Stimulated activated CD4-positive, alpha-beta T cell treated with anti-CD3 and anti-CD28 coated beads, Interleukin-1b, Interleukin-23, amount 100 ng/mL, for 24 hours (primary cell): ENCODE results near the gene LRBA.

Experiments
- DNase-seq, 4 experiments: peaks; one replicate each; pipeline ENCODE4 v3.0.0-alpha.2; 2020; ENCODE audit warnings: low read depth in 4 of 4, low spot score in 1 of 4

LRBA gene

DNA sequence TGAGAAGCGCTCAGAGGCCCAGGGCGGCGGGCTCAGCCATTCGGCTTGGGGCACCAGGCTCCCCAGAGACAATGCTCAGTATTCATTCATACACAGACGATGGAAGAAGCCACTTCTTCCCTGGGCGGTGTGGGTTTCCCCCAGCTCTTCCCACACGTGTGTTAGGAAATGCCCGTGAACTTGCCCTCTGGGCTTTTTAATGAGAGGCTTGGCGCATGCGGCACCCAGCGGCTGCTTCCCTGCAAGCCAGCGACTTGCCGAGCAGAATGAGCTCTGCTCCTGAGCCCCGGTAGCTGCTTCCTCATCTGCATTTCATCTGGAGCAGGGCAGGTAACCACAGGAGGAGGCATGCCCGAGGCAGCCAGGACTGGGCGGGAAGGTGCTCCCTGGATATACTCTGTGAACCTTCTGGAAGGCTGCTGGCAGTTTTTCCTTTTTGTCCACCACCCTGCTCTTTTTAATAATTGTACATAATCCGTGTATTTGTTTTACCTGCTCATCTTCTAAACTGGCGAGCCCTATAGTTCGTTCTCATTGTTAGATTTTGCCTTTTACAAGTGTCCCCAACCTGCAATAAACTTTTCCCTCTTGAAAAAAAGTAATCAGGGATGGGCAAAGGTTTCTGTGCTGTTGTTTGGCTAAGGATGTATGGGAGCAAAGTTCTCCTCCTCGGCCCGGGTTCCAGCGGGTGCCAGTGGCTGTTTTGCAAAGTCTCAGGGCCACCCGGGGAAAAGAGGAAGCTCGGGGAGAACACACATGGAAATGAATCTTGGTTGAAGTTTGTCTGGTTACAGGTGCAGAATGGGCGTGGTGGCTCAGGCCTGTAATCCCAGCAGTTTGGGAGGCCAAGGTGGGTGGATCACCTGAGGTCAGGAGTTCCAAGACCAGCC lies 758.0 kb downstream of the LRBA start:
- DNase-seq = no peak

DNA sequence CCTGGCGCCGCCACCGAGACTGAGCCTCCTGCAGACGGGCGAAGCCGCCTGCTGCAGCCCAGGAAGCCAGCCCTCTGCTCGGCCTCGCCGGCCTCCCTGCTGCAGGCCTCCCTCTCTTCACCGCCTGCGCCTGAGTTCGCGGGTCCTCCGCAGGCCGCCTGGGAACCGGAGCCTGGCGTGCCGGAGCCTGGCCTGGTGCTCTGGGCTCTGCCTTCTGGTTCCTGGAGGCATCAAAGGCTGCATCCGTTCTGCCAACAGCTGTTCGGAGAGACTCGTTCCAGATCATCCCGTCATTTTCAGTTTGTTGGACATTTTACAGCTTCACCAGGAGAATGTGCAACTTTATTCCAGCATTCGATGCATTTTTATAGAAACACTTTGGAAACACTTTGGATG lies 758.9 kb downstream of the LRBA start:
- no peak for DNase-seq

DNA sequence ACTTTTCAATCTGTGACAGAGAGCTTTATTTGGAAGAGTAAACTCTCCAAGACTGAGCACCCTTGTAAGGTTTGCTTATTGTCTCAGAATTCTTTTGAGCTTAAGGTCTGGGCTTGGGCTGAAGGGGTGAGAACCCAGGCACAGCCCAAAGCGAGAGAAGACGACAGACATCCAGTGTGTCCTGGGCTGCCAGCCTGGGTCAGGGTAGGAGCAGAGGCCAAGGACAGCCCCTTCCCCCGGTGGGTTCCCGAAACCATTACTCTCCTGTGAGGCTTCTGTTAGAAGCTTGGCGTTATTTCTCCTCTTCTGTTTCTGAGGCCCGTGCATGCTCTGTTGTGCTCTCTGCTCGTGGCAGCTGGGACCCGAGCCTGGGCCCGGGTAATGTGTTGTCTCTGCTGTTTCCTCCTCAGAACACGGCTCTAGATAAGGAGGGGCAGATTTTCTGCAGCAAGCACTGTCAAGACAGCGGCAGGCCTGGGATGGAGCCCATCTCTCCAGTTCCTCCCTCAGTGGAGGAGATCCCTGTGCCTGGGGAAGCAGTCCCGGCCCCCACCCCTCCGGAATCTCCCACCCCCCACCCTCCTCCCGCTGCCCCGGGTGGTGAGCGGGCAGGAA lies 759.4 kb downstream of the LRBA start:
- DNase-seq = no peak

DNA sequence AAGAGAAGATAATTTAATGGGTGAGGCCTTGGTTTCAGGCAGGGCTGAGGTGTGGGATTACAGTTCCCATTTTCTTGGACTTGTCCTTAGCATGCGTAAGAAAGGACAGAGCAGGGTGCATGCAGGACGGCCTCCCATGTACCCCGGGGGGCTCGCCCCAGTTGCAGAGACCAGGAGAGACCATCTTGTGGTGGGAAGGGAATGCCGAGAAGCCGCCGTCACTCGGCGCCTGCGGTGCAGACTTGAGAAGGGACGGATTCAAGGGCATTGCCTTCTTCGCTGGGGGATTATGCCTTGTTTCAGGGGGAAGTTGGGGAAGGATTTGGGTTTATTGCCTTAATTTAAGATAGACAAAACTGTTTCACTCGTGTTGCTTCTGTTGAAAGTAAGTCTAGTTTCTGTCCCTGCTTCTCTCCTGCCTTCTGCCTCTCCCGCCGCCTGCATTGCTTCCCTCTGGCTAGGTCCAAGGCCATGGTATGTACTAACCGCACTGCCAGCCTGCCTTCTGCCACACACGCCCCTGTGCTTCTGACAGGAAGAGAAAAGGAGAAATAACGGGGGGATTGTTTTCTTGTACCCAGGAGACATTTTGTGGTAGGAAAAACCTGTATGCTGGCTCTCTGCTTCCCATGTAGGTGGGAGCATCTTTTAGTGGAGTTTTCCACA lies 761.0 kb downstream of the LRBA start:
- no peak for DNase-seq

DNA sequence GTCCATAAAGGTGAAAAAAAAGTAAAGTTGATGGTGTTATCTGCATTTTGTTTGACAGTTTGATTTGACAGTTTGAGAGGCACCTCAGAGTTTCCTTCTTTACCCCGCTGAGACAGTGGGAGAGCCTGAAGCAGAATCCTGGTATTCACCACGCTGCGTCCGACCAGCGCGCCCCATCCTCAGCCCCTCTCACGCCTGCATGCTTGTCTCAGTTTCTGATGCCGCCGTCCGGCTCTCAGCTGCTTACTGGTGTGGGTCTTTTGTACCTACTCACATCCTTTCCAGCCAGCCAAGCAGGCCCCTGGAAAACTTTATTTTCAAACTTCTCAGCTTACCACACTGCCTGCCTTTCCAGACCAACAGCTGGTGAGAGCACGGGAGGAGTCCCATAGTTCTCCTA lies 761.7 kb downstream of the LRBA start:
- DNase-seq = no peak

DNA sequence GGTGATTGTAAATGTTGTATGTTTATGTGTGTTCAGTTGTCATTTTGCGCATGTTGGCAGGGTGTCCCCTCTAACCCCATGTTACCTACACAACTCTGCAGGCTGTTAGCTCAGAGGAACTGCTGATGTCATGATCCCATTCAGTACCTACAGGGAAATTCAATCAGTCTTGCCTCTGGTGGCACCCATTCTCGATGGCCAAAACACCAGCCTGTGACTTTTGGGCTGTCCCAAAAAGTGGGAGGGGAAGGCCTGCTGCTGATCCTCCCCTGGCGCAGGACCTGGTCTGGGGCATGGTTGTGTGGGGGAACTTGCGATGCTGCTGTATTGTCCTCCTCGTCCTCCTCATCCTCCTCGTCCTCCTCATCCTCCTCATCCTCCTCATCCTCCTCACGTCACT lies 762.3 kb downstream of the LRBA start:
- no peak for DNase-seq

DNA sequence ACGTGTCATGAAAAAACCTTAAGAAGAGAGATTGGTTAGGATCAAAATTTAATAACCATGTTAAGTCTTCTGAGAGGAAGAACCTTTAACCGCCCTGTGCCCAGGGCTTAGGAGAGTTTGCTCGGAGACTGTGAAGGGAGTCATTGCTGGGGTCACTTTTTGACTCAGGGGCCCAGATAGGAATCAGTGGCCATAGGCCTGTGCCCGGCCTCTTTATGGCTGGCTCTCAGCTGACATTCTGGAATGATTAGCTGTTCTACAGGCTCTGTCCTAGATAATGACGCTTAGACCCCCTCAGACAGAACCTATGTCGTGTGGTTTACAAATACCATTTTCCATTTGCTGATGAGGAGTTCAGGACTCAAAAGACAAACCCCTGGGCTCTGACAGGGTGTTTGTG lies 762.8 kb downstream of the LRBA start:
- no peak for DNase-seq

DNA sequence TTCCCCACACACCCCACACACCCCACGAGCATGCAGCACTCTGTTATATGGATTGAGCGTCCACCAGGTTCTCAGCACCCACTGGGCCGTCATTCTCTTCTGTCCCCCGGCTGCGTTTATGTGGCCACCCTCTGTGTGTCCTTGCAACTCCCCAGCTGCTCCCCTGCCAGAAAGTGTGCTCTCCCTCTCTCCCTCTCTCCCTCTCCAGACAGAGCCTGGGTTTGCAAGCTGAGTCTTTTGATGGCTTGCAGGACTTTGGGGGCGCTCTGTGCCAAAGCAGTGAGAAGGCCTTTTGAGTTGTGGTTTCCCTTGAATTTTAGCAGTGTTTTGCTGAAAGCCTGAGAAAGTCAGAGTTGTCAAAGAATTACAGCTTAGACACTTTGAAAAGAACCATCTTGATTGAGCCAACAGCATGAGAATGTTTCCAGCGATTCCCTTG lies 763.3 kb downstream of the LRBA start:
- DNase-seq = no peak

DNA sequence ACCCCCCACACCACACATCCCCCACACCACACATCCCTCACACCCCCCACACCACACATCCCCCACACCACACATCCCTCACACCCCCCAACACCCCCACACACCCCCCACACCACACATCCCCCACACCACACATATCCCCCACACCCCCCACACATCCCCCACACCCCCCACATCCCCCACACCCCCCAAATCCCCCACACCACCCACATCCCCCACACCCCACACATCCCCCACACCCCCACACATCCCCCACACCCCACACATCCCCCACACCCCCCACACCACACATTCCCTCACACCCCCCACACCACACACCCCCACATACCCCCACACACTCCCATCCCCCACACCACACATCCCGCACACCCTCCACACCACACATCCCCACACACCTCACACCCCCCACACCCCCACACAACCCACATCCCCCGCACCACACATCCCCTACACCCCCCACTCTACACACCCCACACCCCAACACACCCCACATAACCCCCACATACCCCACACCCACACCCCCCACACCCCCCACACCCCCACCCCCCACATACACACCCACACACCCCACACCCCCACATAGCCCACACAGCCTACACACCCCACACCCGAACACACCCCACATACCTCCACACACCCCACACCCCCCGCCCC lies 764.0 kb downstream of the LRBA start:
- DNase-seq = no peak

DNA sequence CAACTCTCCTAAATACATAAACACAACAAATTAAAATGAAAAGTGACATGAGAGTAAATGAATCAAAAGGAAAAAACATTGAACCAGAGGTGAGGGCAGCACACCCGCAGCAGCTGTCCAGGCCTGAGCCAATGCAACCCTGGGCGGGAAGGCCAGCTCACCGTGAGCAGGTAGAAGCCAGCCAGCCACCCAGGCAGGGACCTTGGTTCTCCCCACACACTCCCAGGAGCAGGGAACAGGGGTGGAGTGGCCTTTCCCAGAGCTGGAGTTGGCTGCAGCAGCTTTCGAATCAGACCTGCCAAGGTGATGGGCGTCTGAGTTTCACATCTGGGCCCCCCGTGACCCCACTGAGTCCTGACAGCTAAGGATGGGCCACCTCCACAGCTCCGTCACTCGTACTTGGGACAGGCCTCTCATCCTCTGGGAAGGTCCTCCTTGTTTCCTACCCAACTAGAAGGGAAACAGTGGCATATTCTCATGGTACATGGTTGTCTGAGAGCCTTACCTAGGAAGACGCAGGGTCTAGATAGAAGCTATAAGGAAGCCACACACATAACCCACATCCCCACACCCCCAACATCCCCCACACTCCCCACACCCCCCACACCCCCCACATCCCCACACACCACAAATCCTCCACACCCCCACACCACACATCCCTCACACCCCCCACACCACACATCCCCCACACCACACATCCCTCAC lies 764.6 kb downstream of the LRBA start:
- DNase-seq = no peak

DNA sequence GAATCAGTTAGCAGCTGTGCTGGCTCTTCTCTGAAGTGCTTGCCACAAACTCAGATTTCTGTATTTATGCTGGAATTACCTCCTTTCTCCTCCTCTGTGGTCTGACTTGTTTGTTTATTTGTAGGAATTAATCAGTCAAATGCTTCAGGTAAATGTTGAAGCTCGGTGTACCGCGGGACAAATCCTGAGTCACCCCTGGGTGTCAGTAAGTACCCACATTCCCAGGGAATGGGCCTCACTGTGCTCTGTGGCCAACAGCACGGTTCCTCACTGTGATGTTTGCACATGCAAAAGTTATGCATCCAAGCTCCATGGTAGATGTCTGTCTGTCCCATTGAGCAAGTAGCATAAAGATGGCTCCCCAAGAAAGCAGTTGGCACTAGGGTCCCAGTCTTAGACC lies 766.9 kb downstream of the LRBA start:
- DNase-seq = no peak

DNA sequence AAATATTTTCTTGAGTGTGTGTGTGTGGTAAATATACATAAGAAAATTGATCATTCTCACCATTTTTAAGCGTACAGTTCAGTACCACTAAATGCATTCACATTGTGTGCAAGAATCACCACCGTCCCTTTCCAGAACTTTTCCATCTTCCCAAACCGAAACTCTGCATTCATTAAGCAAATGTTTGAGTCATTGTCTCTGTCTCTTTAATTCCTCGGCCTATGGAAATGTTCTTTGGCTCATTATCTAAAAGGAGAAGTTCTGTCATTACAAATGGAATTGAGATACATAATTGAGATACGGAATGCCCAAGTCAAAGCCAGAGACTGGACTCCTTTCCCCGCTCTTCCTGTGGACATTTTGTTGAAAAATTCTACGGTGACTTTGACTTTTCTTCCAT lies 767.9 kb downstream of the LRBA start:
- no peak for DNase-seq

DNA sequence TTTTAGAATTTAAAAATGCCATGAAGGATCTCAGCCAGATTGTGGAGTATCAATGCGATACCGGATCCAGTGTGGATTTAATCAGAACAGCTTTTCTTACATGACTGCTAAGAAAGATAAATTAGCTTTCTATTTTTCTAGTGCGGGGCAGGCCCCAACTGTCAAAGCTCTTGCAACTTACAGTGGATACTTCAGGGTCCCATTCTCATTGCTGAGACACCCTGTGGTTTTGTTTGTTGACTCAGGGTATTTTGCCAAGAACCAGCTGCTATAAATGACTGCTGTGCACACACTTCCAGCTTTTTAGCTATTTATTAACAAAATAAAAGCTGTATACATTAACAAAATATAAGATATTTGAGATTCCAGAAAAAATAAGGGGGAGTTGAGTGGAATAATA lies 770.5 kb downstream of the LRBA start:
- no peak for DNase-seq

DNA sequence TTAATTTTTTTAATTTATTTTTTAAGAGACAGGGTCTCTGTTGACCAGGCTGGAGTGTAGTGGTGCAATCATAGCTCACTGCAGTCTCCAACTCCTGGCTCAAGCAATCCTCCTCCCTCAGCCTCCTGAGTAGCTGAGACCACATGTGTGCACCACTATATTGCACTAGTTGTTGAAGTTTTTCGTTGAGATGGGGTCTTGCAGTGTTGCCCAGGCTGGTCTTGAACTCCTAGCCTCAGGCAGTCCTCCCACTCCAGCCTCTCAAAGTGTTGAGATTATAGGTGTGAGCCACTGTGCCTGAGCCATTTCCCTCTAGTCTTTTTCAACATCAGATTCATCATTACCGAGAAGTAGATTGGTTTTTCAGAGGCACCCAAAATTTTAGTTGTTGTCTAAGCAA lies 771.2 kb downstream of the LRBA start:
- DNase-seq = no peak

DNA sequence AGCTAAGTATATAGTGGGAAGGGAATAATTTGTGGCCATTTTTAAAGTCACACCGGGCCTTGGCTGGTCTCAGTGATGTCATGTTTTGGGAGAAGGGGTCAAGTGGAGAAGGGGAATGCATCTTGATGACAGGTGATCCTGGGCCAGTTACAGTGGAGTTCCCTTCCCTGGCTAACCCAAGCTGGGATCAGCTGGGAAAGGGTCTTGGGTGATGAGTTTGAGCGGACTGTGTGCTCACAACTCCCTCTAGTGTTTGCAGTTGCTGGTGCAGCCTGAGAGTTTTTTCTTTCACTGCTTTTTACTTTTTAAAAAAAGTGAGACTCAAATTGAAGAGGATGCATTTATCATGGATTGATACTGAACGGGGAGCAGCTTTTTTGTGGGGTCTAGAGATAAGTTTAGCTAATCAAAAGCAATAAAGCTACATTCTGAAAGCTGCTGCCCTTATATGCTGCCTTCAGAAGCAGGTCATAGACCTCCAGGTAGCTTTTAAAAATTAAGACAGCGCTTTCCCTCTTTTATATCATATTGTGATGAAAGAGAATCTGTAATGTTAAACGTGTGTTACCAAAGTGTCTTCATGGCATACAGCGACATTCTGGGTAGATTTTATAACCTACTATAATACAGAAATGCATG lies 772.1 kb downstream of the LRBA start:
- DNase-seq = no peak

DNA sequence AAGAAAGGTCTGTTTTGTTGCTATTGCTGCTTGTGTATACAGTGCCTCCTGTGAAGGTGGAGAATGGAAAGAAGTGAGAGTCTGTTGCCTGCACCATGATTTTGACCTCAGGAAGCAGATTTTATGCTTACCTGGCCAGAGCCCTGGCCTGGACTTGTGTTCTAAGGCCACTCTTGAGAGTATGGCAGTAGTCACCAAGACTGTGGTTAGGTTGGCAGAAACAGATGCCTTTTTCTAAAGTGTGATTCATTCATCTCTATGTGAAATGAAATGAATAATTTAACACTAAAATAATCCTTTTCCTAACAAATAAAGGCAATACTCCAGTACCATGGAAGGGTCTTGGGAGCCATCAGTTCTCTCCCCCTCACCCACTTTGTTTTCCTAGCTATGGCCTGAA lies 775.1 kb downstream of the LRBA start:
- no peak for DNase-seq

DNA sequence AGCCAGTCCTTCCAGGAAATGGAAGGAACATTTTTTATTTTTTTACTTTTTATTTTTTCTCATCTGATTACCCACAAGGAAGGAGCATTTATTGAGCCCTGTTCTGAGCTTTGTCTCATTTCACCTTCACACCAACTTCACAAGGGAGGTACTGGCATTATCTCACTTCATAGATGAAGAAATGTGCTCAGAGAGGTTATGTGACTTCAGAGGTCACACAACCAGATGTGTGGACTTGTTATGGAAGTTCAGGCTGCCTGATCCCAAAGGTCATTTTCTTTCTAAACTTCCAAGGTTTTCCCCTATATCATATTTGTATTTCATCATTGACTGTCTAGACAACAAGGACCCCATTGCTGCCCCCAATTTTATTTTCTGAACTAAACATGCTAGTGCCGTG lies 776.5 kb downstream of the LRBA start:
- no peak for DNase-seq

DNA sequence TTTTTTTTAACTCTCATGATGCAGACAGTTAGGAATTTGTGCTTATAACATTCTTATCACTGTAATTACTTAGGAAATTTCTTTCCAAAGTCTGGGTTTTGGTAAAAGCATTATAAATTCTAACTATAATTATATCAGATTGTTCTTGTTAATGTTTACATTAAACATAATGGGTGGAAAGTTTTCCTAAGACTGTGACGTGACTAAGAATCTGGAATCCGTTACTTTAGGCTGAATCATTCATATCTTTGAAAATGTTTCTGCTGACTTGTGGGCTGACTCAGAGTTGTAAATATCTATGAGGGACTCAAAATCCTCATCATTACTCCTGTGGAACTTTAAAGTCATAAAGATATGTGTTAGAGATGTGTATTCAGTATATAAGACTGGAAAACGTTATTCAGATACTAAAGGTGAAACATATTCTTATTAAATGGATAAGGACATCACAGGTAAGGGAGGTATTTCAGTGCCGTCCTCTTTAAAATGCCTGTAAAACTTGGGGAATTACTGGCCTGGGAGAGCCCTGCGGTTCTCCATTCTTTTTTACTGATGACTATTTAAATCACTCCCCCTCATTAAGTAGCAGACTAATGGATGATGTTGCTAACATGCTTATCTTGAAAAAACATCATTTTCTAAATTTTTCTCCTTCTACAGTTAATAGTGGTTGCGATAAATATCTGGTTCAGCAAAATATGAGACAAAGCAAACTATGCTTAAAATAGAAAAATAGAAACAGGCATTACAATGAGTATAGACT lies 777.8 kb downstream of the LRBA start:
- DNase-seq = no peak

DNA sequence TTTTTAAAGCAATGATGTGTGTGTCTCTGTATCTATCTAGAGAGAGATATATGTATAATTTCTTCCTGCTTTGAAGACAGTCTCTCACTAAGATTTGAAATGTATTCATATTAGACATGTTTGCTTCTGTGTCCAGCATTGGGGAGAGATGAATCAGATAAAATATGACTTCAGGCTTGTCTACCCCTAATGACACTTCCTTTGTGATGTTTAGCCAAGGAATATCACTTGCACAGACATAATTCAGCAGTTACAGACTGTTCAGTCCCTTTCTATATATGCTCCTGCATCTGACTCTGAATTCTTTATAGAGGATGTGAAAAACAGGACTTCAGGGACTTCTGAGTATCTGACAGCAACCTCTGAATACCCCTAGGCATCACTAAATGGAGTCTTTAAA lies 778.5 kb downstream of the LRBA start:
- DNase-seq = no peak

DNA sequence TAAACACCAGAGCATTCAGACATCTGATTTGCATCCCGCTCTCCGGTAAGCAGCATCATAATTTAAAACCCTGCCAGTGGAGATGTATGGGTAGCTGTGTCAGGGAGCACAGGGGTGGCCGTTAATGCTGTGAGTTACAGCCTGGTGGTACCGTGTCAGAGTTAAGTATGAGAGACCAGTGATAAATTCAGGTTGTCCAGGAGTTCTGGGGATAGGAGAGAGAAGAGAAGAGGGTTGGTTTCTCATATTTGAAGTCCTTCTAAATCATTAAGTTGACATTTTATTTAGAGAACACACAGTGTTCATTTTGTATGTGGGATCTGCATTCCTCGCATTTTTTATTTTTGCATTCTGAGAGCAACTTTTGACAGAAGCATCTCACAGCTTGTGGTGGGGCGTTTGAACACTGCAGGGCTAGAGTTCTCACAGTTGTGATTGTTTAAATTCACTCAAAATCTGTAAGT lies 779.2 kb downstream of the LRBA start:
- DNase-seq = no peak
